GM18517 (cell line): ENCODE data around the gene PROSER3.

Source experiments
- ATAC-seq: cut with Tn5 transposase; IDR thresholded peaks from one replicate; pipeline ENCODE4 v1.9.1; 2021; ENCODE audit warnings: mild to moderate bottlenecking, moderate library complexity; ENCODE audit not compliant: unreplicated experiment

The PROSER3 gene

GRCh38 chr19:35738021-35738886 lies 19.7 kb upstream of the PROSER3 start:
- no peak for ATAC-seq

- ATAC-seq: no peak
Measured at GRCh38 chr19:35738887-35739229, 19.1 kb upstream of the PROSER3 start.

- ATAC-seq: no peak
Measured at GRCh38 chr19:35739275-35740107, 18.5 kb upstream of the PROSER3 start.

GRCh38 chr19:35740108-35740422 lies 17.9 kb upstream of the PROSER3 start:
- no peak for ATAC-seq

- ATAC-seq: peak; percentile 46
Measured at GRCh38 chr19:35740423-35741202, 17.4 kb upstream of the PROSER3 start.

- no peak for ATAC-seq
Measured at GRCh38 chr19:35741203-35741515, 16.8 kb upstream of the PROSER3 start.

GRCh38 chr19:35742121-35742724 lies 15.8 kb upstream of the PROSER3 start, which contains the start of gene IGFLR1:
Gene IGFLR1, minus strand, starts transcription at chr19:35742452. Its CDS starts 1,272 bp downstream, at chr19:35741180.
- no peak for ATAC-seq

GRCh38 chr19:35743640-35744429 lies 14.1 kb upstream of the PROSER3 start:
- no peak for ATAC-seq

GRCh38 chr19:35744430-35745327 lies 13.3 kb upstream of the PROSER3 start:
- no peak for ATAC-seq

- peak; percentile 39 for ATAC-seq
Measured at GRCh38 chr19:35745328-35746086, 12.5 kb upstream of the PROSER3 start, which contains the start of the genes PSENEN and U2AF1L4. Gene PSENEN, plus strand, starts transcription at chr19:35745651. Its CDS starts 280 bp downstream, at chr19:35745931. Gene U2AF1L4, minus strand, starts transcription at chr19:35745418. Its CDS starts 27 bp downstream, at chr19:35745391.

- no peak for ATAC-seq
Measured at GRCh38 chr19:35746087-35746462, 11.9 kb upstream of the PROSER3 start.

- no peak for ATAC-seq
Measured at GRCh38 chr19:35746531-35746930, 11.4 kb upstream of the PROSER3 start.

GRCh38 chr19:35748106-35749020 lies 9.6 kb upstream of the PROSER3 start, which contains the start of gene LIN37:
Gene LIN37, plus strand, starts transcription at chr19:35748576. Its CDS starts 149 bp downstream, at chr19:35748725.
- ATAC-seq: peak; percentile 66

GRCh38 chr19:35750167-35750566 lies 7.8 kb upstream of the PROSER3 start:
- no peak for ATAC-seq

GRCh38 chr19:35751839-35752745 lies 5.9 kb upstream of the PROSER3 start:
- no peak for ATAC-seq

- ATAC-seq: no peak
Measured at GRCh38 chr19:35752746-35753350, 5.1 kb upstream of the PROSER3 start.
